ENCODE results near the gene MED29. TPM values are rescaled to one million over a fixed set of nuclear protein-coding genes. Genes with fewer than 3 reads are reported as not detected.
A peak's percentile ranks its signal among the peaks of the same experiment; 100 is the strongest.

Gene MED29
- total RNA-seq, 1 experiment from 2014 or later = 32.0 TPM

GRCh38 chr19:39405261-39405957, 14.2 kb downstream of the MED29 start:
- Histone ChIP-seq H3K79me2 (ENCODE audit: insufficient read depth, low read length) (peaks cover 38% of the 10 kb centered on the region), H3K36me3 (ENCODE audit: control insufficient read depth in 1 of 2, insufficient read depth in 2 of 2, low read length in 2 of 2) (peaks cover 2 to 12% of the 10 kb centered on the region in 2 experiments; a peak in 1 of 4 replicates), H3K9me2 (ENCODE audit: insufficient read depth) (no peaks in the 10 kb centered on the region), H4K20me1 (ENCODE audit: insufficient read depth) (peaks cover 5% of the 10 kb centered on the region; the same call in 1 of the 2 replicates), H3K27me3 (ENCODE audit: insufficient read depth, low read length) (no peaks in the 10 kb centered on the region), H2AFZ (ENCODE audit: low read depth, low read length, poor library complexity, severe bottlenecking) (no peak overlapping the region), H3K9ac (ENCODE audit: low read length) (peak overlapping the region; percentile 97), H3K4me3 (replicated peaks in 1 of 2; ENCODE audit: low read depth in 1 of 2, low read length in 2 of 2) (no peak overlapping the region; a peak in 1 of 4 replicates), H3K4me2 (ENCODE audit: low read length) (peak overlapping the region; percentile 92), H3K9me3 (ENCODE audit: control insufficient read depth in 1 of 2, insufficient read depth in 1 of 2, low read depth in 1 of 2, low read length in 2 of 2) (no peaks in the 10 kb centered on the region), H3K27ac (ENCODE audit: low read depth, low read length) (peak overlapping the region; percentile 99), H3K4me1 (ENCODE audit: control insufficient read depth in 1 of 2, insufficient read depth in 2 of 2, low read length in 2 of 2) (peaks cover 51 to 88% of the 10 kb centered on the region in 2 experiments)
- TF ChIP-seq SIN3A (IDR thresholded peaks at IDR 0.05; ENCODE audit: low read depth) (no peak), ZNF274 (IDR thresholded peaks at IDR 0.05; ENCODE audit: low read depth, low read length) (no peak), ZFX (IDR thresholded peaks at IDR 0.05) (no peak), ELF1 (IDR thresholded peaks at IDR 0.05; ENCODE audit: borderline replicate concordance, low read depth) (no peak), CBX3 (IDR thresholded peaks at IDR 0.05; ENCODE audit: low read depth) (no peak), EZH2 (IDR thresholded peaks at IDR 0.05) (no peak), YY1 (IDR thresholded peaks at IDR 0.05; ENCODE audit: extremely low read depth, insufficient replicate concordance, low read depth, low read length) (no peak), MAX (IDR thresholded peaks at IDR 0.05) (no peak), CEBPB (IDR thresholded peaks at IDR 0.05; ENCODE audit: low read depth) (no peak), EZH2phosphoT487 (IDR thresholded peaks at IDR 0.05; ENCODE audit: borderline replicate concordance) (no peak), EGR1 (IDR thresholded peaks at IDR 0.05; ENCODE audit: low read depth) (no peak), POLR2A (IDR thresholded peaks at IDR 0.05; ENCODE audit: borderline replicate concordance, extremely low read depth, insufficient read depth, insufficient read length) (no peak), ZBTB33 (IDR thresholded peaks at IDR 0.05; ENCODE audit: extremely low read depth, insufficient replicate concordance, low read length) (no peak)
- BruUV-seq (replicated peaks) = no TSS peak
- DNase-seq (ENCODE audit: low read depth, low spot score) (no peak), ATAC-seq (no peak)
- intact Hi-C loops (cut with micrococcal nuclease) = no loop called here
- ChIA-PET RAD21 (ENCODE audit: low non-redundant PET in 1 of 2, low total read pairs in 2 of 2, uncharacterized antibody in 2 of 2, unreplicated experiment in 2 of 2) (no interaction called here), POLR2A (interaction anchor here (0.6 to 2.0 kb wide), 3 partner anchors 23 to 273 kb away, joined by 3 to 19 read pairs (median 3); partner anchors contain the start of gene RPS16), CTCF (no interaction called here)
